Memory B cell (primary cell): ENCODE data around the gene MEMO1.
"Not testable (repeated sequence)": the region's sequence is repeated elsewhere in the genome, so short reads cannot be mapped to it uniquely, and the experiment has no call there.

Source experiments
- ATAC-seq: fragments of 150-1000 bp; cut with Tn5 transposase; 2 replicates; pipeline ENCODE4 v1.10.0; 2021; ENCODE audit warnings: low read depth, mild to moderate bottlenecking, moderate library complexity
- DNase-seq, 2 donors: peaks; one replicate each; pipeline ENCODE4 v3.0.0; 2022; ENCODE audit warnings: low spot score in 2 of 2
- H3K27ac Mint-ChIP-seq: one replicate; pipeline ENCODE4 v1.8.0; 2022; ENCODE audit warnings: mild to moderate bottlenecking, moderate library complexity, mixed read lengths
- H3K27me3 Mint-ChIP-seq: one replicate; pipeline ENCODE4 v1.8.0; 2022; ENCODE audit warnings: mixed read lengths
- H3K36me3 Mint-ChIP-seq: one replicate; pipeline ENCODE4 v1.8.0; 2022; ENCODE audit warnings: mild to moderate bottlenecking, mixed read lengths
- H3K4me1 Mint-ChIP-seq: one replicate; pipeline ENCODE4 v1.8.0; 2022; ENCODE audit warnings: mixed read lengths
- H3K4me3 Mint-ChIP-seq: one replicate; pipeline ENCODE4 v1.8.0; 2022; ENCODE audit warnings: mild to moderate bottlenecking, moderate library complexity, mixed read lengths
- H3K9me3 Mint-ChIP-seq: one replicate; pipeline ENCODE4 v1.8.0; 2022; ENCODE audit warnings: mixed read lengths

Gene MEMO1

GRCh38 chr2:31987454-31988220 is 23.2 kb downstream of the MEMO1 start:
- H3K27me3 Mint-ChIP-seq, result no peaks in the 10 kb centered on the region
- H3K9me3 Mint-ChIP-seq, result no peaks in the 10 kb centered on the region
- DNase-seq (no peak), ATAC-seq (no peak)
- H3K4me3 Mint-ChIP-seq, result no peak overlapping the region
- no peak overlapping the region for H3K27ac Mint-ChIP-seq
- H3K36me3 Mint-ChIP-seq, result peaks cover 8% of the 10 kb centered on the region
- H3K4me1 Mint-ChIP-seq, result peaks cover 16% of the 10 kb centered on the region

- DNase-seq (no peak), ATAC-seq (no peak)
- Mint-ChIP-seq H3K36me3 (peaks cover 9% of the 10 kb centered on the region), H3K4me3 (no peak overlapping the region), H3K9me3 (no peaks in the 10 kb centered on the region), H3K27ac (no peak overlapping the region), H3K4me1 (peaks cover 13% of the 10 kb centered on the region), H3K27me3 (no peaks in the 10 kb centered on the region)
Observed at GRCh38 chr2:31986906-31987305, 23.9 kb downstream of the MEMO1 start.

- H3K4me3 Mint-ChIP-seq, result no peak overlapping the region
- H3K9me3 Mint-ChIP-seq, result no peaks in the 10 kb centered on the region
- no peaks in the 10 kb centered on the region for H3K27me3 Mint-ChIP-seq
- DNase-seq, result no peak
- peaks cover 20% of the 10 kb centered on the region for H3K4me1 Mint-ChIP-seq
- H3K27ac Mint-ChIP-seq, result peak overlapping the region; percentile 74
- ATAC-seq, result no peak
- peaks cover 9% of the 10 kb centered on the region for H3K36me3 Mint-ChIP-seq
Observed at GRCh38 chr2:31983762-31984467, 26.9 kb downstream of the MEMO1 start.

GRCh38 chr2:31980674-31981356 is 30.0 kb downstream of the MEMO1 start:
- Mint-ChIP-seq H3K27me3 (no peaks in the 10 kb centered on the region), H3K36me3 (peaks cover 9% of the 10 kb centered on the region), H3K9me3 (no peaks in the 10 kb centered on the region), H3K4me3 (peak overlapping the region; percentile 73), H3K27ac (peak overlapping the region; percentile 94), H3K4me1 (peaks cover 18% of the 10 kb centered on the region)
- DNase-seq (peak; percentile 13 to 62), ATAC-seq (peak; percentile 98)

- H3K4me1 Mint-ChIP-seq, result peaks cover 21% of the 10 kb centered on the region
- H3K27me3 Mint-ChIP-seq, result no peaks in the 10 kb centered on the region
- no peak for DNase-seq
- no peak overlapping the region for H3K4me3 Mint-ChIP-seq
- H3K27ac Mint-ChIP-seq, result no peak overlapping the region
- no peaks in the 10 kb centered on the region for H3K9me3 Mint-ChIP-seq
- peaks cover 9% of the 10 kb centered on the region for H3K36me3 Mint-ChIP-seq
- ATAC-seq, result no peak
Observed at GRCh38 chr2:31979956-31980355, 30.9 kb downstream of the MEMO1 start.

- H3K4me1 Mint-ChIP-seq, result peaks cover 21% of the 10 kb centered on the region
- no peak overlapping the region for H3K4me3 Mint-ChIP-seq
- H3K27me3 Mint-ChIP-seq, result no peaks in the 10 kb centered on the region
- ATAC-seq (no peak), DNase-seq (no peak)
- no peaks in the 10 kb centered on the region for H3K9me3 Mint-ChIP-seq
- peaks cover 5% of the 10 kb centered on the region for H3K36me3 Mint-ChIP-seq
- peak overlapping the region; percentile 51 for H3K27ac Mint-ChIP-seq
Observed at GRCh38 chr2:31979018-31979417, 31.8 kb downstream of the MEMO1 start.

- H3K9me3 Mint-ChIP-seq, result no peaks in the 10 kb centered on the region
- peaks cover 4% of the 10 kb centered on the region for H3K36me3 Mint-ChIP-seq
- DNase-seq, result no peak
- no peak for ATAC-seq
- no peaks in the 10 kb centered on the region for H3K27me3 Mint-ChIP-seq
- peaks cover 22% of the 10 kb centered on the region for H3K4me1 Mint-ChIP-seq
- H3K4me3 Mint-ChIP-seq, result no peak overlapping the region
- peak overlapping the region; percentile 51 for H3K27ac Mint-ChIP-seq
Observed at GRCh38 chr2:31978436-31978835, 32.4 kb downstream of the MEMO1 start.

GRCh38 chr2:31973665-31974064 is 37.1 kb downstream of the MEMO1 start:
- peaks cover 4% of the 10 kb centered on the region for H3K36me3 Mint-ChIP-seq
- peaks cover 14% of the 10 kb centered on the region for H3K4me1 Mint-ChIP-seq
- no peaks in the 10 kb centered on the region for H3K27me3 Mint-ChIP-seq
- DNase-seq (no peak), ATAC-seq (no peak)
- H3K4me3 Mint-ChIP-seq, result no peak overlapping the region
- no peak overlapping the region for H3K27ac Mint-ChIP-seq
- no peaks in the 10 kb centered on the region for H3K9me3 Mint-ChIP-seq

GRCh38 chr2:31972059-31972458 is 38.7 kb downstream of the MEMO1 start:
- no peak overlapping the region for H3K4me3 Mint-ChIP-seq
- peaks cover 4% of the 10 kb centered on the region for H3K36me3 Mint-ChIP-seq
- H3K27ac Mint-ChIP-seq, result no peak overlapping the region
- H3K27me3 Mint-ChIP-seq, result no peaks in the 10 kb centered on the region
- H3K4me1 Mint-ChIP-seq, result peaks cover 14% of the 10 kb centered on the region
- H3K9me3 Mint-ChIP-seq, result no peaks in the 10 kb centered on the region
- ATAC-seq (no peak), DNase-seq (no peak)

- Mint-ChIP-seq H3K4me3 (no peak overlapping the region), H3K27ac (no peak overlapping the region), H3K4me1 (peaks cover 18% of the 10 kb centered on the region), H3K36me3 (peaks cover 4% of the 10 kb centered on the region), H3K9me3 (no peaks in the 10 kb centered on the region), H3K27me3 (no peaks in the 10 kb centered on the region)
- no peak for DNase-seq
- ATAC-seq, result no peak
Observed at GRCh38 chr2:31969178-31969577, 41.6 kb downstream of the MEMO1 start.

GRCh38 chr2:31967790-31968189 is 43.0 kb downstream of the MEMO1 start:
- Mint-ChIP-seq H3K4me3 (no peak overlapping the region), H3K27ac (no peak overlapping the region), H3K27me3 (no peaks in the 10 kb centered on the region), H3K4me1 (peaks cover 17% of the 10 kb centered on the region), H3K36me3 (peaks cover 4% of the 10 kb centered on the region), H3K9me3 (no peaks in the 10 kb centered on the region)
- DNase-seq (no peak), ATAC-seq (no peak)

- ATAC-seq, result peak; percentile 62
- H3K4me3 Mint-ChIP-seq, H3K9me3 Mint-ChIP-seq, DNase-seq, H3K27me3 Mint-ChIP-seq, H3K36me3 Mint-ChIP-seq: not testable (repeated sequence)
- Mint-ChIP-seq H3K4me1 (peaks cover 20% of the 10 kb centered on the region), H3K27ac (peak overlapping the region; percentile 58)
Observed at GRCh38 chr2:31966402-31966801, 44.4 kb downstream of the MEMO1 start.

GRCh38 chr2:31965094-31965493 is 45.7 kb downstream of the MEMO1 start:
- ATAC-seq (no peak), DNase-seq (no peak)
- Mint-ChIP-seq H3K4me1 (peaks cover 23% of the 10 kb centered on the region), H3K27ac (no peak overlapping the region), H3K4me3 (no peak overlapping the region), H3K9me3 (no peaks in the 10 kb centered on the region), H3K36me3 (peaks cover 3% of the 10 kb centered on the region), H3K27me3 (no peaks in the 10 kb centered on the region)

GRCh38 chr2:31962757-31963361 is 47.9 kb downstream of the MEMO1 start:
- no peak for ATAC-seq
- no peaks in the 10 kb centered on the region for H3K9me3 Mint-ChIP-seq

More at GRCh38 chr2:31962757-31963361, 47.9 kb downstream of the MEMO1 start:
- Mint-ChIP-seq H3K27ac (no peak overlapping the region), H3K4me1 (peaks cover 41% of the 10 kb centered on the region), H3K36me3 (peaks cover 3% of the 10 kb centered on the region), H3K4me3 (no peak overlapping the region), H3K27me3 (no peaks in the 10 kb centered on the region)
- no peak for DNase-seq
